ENCODE results near the gene IQCF6. TPM values are rescaled to one million over a fixed set of nuclear protein-coding genes. Genes with fewer than 3 reads are reported as not detected.

Gene IQCF6
- polyA plus RNA-seq, 1 donor from 2014 or later = not detected

DNA sequence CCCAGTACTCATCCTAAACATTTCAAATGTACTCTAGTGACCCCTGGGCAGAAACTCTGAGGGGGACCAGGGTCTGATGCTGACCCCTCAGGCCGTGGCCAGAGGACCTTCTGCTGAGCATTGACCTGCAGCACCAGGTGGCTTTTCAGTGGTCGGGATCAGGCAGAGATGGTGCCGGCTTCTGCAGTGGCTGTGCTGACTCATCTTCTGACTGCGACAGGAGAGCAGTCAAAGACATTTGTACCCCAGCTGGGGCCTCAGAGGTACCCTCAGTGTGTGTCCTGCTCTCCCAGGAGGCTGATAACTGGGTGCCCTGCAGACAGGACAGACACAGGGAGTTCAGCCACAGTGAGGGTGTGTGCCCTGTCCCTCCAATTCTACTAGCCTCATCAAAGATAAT, 36.6 kb upstream of the IQCF6 start:
- H2AFZ ChIP-seq (ENCODE audit: low read depth, low read length) = no peak overlapping the region
- no peaks in the 10 kb centered on the region for H3F3A ChIP-seq (ENCODE audit: insufficient read depth, low read length, poor library complexity, severe bottlenecking)
- H3K4me2 ChIP-seq (ENCODE audit: low read length) = no peak overlapping the region

DNA sequence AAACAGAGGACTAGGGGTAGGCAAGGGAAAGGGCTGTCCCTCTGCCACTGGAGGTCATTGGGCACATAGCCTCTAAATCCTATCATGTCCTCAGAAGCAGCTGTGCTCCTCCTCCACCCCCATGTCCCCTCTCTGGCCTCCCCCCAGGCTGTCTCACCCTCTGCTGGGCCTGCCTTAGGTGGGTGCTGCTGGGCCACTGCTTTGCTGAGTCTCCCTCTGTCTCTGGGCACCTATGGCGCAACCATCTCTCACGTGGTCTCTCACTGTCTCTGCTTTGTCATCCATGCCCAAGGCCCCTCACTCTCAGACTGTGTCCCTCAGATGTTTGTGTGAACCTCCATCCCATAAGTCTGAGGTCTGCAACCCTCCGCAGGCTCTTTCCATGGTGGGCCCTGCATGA, 35.0 kb upstream of the IQCF6 start:
- no peak overlapping the region for H3K4me3 ChIP-seq (ENCODE audit: low read length)
- no peaks in the 10 kb centered on the region for H3K79me2 ChIP-seq (replicated peaks; ENCODE audit: insufficient read depth, low read length)
- no peaks in the 10 kb centered on the region for H3K36me3 ChIP-seq (ENCODE audit: insufficient read depth, low read length)
- H3K9ac ChIP-seq (ENCODE audit: low read length) = no peak overlapping the region
- H3K9me3 ChIP-seq (ENCODE audit: low read length) = no peaks in the 10 kb centered on the region
- H3K4me2 ChIP-seq (ENCODE audit: low read length) = no peak overlapping the region
- no peaks in the 10 kb centered on the region for H3K27me3 ChIP-seq (ENCODE audit: insufficient read depth, low read depth, low read length)
- H2AFZ ChIP-seq (ENCODE audit: low read depth, low read length) = no peak overlapping the region
- H3K27ac ChIP-seq (ENCODE audit: low read length) = no peak overlapping the region
- no peaks in the 10 kb centered on the region for H3K9me2 ChIP-seq (ENCODE audit: insufficient read depth, low read length)
- H3F3A ChIP-seq (ENCODE audit: insufficient read depth, low read length, poor library complexity, severe bottlenecking) = no peaks in the 10 kb centered on the region
- no peaks in the 10 kb centered on the region for H4K20me1 ChIP-seq (ENCODE audit: insufficient read depth)
- no peak for TF ChIP-seq CTCF (IDR thresholded peaks at IDR 0.05; ENCODE audit: poor library complexity, severe bottlenecking)
- no peak for TF ChIP-seq RAD21 (conservative IDR thresholded peaks at IDR 0.05)
- TF ChIP-seq POLR2AphosphoS5 (IDR thresholded peaks at IDR 0.05) = no peak
- no peak for TF ChIP-seq SMC3 (conservative IDR thresholded peaks at IDR 0.05; ENCODE audit: poor library complexity)
- TF ChIP-seq TAF1 (IDR thresholded peaks at IDR 0.05; ENCODE audit: low read depth) = no peak
- no peak for TF ChIP-seq REST (IDR thresholded peaks at IDR 0.05; ENCODE audit: borderline replicate concordance)
- no peak for TF ChIP-seq MXI1 (conservative IDR thresholded peaks at IDR 0.05; ENCODE audit: poor library complexity, severe bottlenecking)

More for the DNA sequence above, 36.6 kb upstream of the IQCF6 start:
- no peaks in the 10 kb centered on the region for H4K20me1 ChIP-seq (ENCODE audit: insufficient read depth)
- H3K79me2 ChIP-seq (replicated peaks; ENCODE audit: insufficient read depth, low read length) = no peaks in the 10 kb centered on the region
- H3K36me3 ChIP-seq (ENCODE audit: insufficient read depth, low read length) = no peaks in the 10 kb centered on the region
- no peaks in the 10 kb centered on the region for H3K27me3 ChIP-seq (ENCODE audit: insufficient read depth, low read depth, low read length)
- no peaks in the 10 kb centered on the region for H3K9me2 ChIP-seq (ENCODE audit: insufficient read depth, low read length)
- no peak overlapping the region for H3K27ac ChIP-seq (ENCODE audit: low read length)
- H3K4me3 ChIP-seq (ENCODE audit: low read length) = no peak overlapping the region
- H3K9ac ChIP-seq (ENCODE audit: low read length) = no peak overlapping the region
- H3K9me3 ChIP-seq (ENCODE audit: low read length) = no peaks in the 10 kb centered on the region
- no peak for TF ChIP-seq EP300 (conservative IDR thresholded peaks at IDR 0.05; ENCODE audit: poor library complexity, severe bottlenecking)
- no peak for TF ChIP-seq CTCF (IDR thresholded peaks at IDR 0.05; ENCODE audit: poor library complexity, severe bottlenecking)
- no peak for TF ChIP-seq SMC3 (conservative IDR thresholded peaks at IDR 0.05; ENCODE audit: poor library complexity)
- TF ChIP-seq EZH2 (IDR thresholded peaks at IDR 0.05; ENCODE audit: borderline replicate concordance, insufficient read depth, low read length, poor library complexity, severe bottlenecking) = no peak
- TF ChIP-seq TAF1 (IDR thresholded peaks at IDR 0.05; ENCODE audit: low read depth) = no peak
- TF ChIP-seq RAD21 (conservative IDR thresholded peaks at IDR 0.05) = no peak
- TF ChIP-seq POLR2AphosphoS5 (IDR thresholded peaks at IDR 0.05) = no peak
- no peak for TF ChIP-seq REST (IDR thresholded peaks at IDR 0.05; ENCODE audit: borderline replicate concordance)
- no peak for TF ChIP-seq MXI1 (conservative IDR thresholded peaks at IDR 0.05; ENCODE audit: poor library complexity, severe bottlenecking)
